B cell (primary cell): Measurements from ENCODE around the gene ARL6IP5. TPM values are rescaled to one million over a fixed set of nuclear protein-coding genes. Genes with fewer than 3 reads are reported as not detected.

Experiments used
- ATAC-seq: fragments of 200-7000 bp; cut with Tn5 transposase; one replicate; pipeline ENCODE4 v1.10.0; 2021; ENCODE audit warnings: low read depth, mild to moderate bottlenecking, moderate number of reproducible peaks, moderate library complexity
- CTCF ChIA-PET: fragments of 350-600 bp; sonication (Branson Sonifier 250); formaldehyde crosslinking; loops from one replicate; lab custom pipeline; 2021; ENCODE audit warnings: antibody characterized with exemption, inconsistent platforms; lab: Charles Lee
- POLR2A ChIA-PET: fragments of 350-600 bp; sonication (Branson Sonifier 250); formaldehyde crosslinking; loops from one replicate; lab custom pipeline; 2021; ENCODE audit warnings: antibody characterized with exemption; lab: Charles Lee
- DNase-seq: peaks from one replicate; pipeline ENCODE4 v3.0.0; 2013
- H2AFZ ChIP-seq: 2 replicates; pipeline ENCODE4 v1.6.1; 2012; ENCODE audit warnings: mild to moderate bottlenecking, low read depth, low read length; ENCODE audit not compliant: insufficient read depth, poor library complexity, severe bottlenecking
- H3K27ac ChIP-seq, 2 donors: 1 replicate in 1 of 2; 2 replicates in 1 of 2; pipeline ENCODE4 v1.5.1; 2012 to 2013; ENCODE audit warnings: low read length in 2 of 2, mild to moderate bottlenecking in 2 of 2, moderate library complexity in 1 of 2
- H3K27me3 ChIP-seq, 4 experiments: fragments of 200-600 bp in 1 of 4; sonication (generic) in 1 of 4; replicated peaks in 1 of 4; 1 replicate in 2 of 4; 2 replicates in 2 of 4; pipeline versions ENCODE4 v1.6.1 to v1.7.0; 2013 to 2016; ENCODE audit warnings: low read length in 3 of 4, mild to moderate bottlenecking in 2 of 4, mixed read lengths in 1 of 4, moderate library complexity in 1 of 4; ENCODE audit not compliant: insufficient read depth in 4 of 4, control insufficient read depth in 3 of 4; ENCODE audit errors: control extremely low read depth in 1 of 4
- H3K36me3 ChIP-seq, 2 experiments: replicated peaks in 1 of 2; 1 replicate in 1 of 2; 2 replicates in 1 of 2; pipeline versions ENCODE4 v1.6.1 to v1.7.1; 2013; ENCODE audit warnings: low read length in 1 of 2; ENCODE audit not compliant: insufficient read depth in 2 of 2, control insufficient read depth in 1 of 2; ENCODE audit errors: control extremely low read depth in 1 of 2, extremely low read depth in 1 of 2
- H3K4me1 ChIP-seq, 2 donors: fragments of 200-600 bp in 1 of 2; sonication (generic) in 1 of 2; 1 replicate in 1 of 2; 2 replicates in 1 of 2; pipeline versions ENCODE4 v1.5.1 to v1.6.1; 2013 to 2017; ENCODE audit warnings: low read length in 2 of 2; ENCODE audit not compliant: control insufficient read depth in 2 of 2, insufficient read depth in 2 of 2
- H3K4me2 ChIP-seq: replicated peaks from 2 replicates; pipeline ENCODE3; 2012; ENCODE audit warnings: mild to moderate bottlenecking, low read depth, low read length; ENCODE audit not compliant: poor library complexity, severe bottlenecking
- H3K4me3 ChIP-seq, 5 experiments: fragments of 200-600 bp in 1 of 5; sonication (generic) in 1 of 5; 1 replicate in 3 of 5; 2 replicates in 2 of 5; pipeline versions ENCODE4 v1.5.1 to v1.7.0; 2011 to 2016; ENCODE audit warnings: low read length in 4 of 5, mild to moderate bottlenecking in 4 of 5, low read depth in 2 of 5, control low read depth in 1 of 5, moderate library complexity in 1 of 5; ENCODE audit not compliant: insufficient read depth in 1 of 5; ENCODE audit errors: control extremely low read depth in 1 of 5, extremely low read depth in 1 of 5
- H3K79me2 ChIP-seq: fragments of 200-600 bp; sonication (generic); one replicate; pipeline ENCODE4 v1.6.0; 2016; ENCODE audit warnings: low read length; ENCODE audit not compliant: control insufficient read depth, insufficient read depth
- H3K9ac ChIP-seq: fragments of 200-600 bp; sonication (generic); 2 replicates; pipeline ENCODE4 v1.6.1; 2017; ENCODE audit warnings: mild to moderate bottlenecking, low read length, moderate library complexity
- H3K9me3 ChIP-seq, 3 donors: one replicate each; pipeline versions ENCODE4 v1.6.1 to v1.7.1; 2013; ENCODE audit warnings: low read length in 2 of 3; ENCODE audit not compliant: control insufficient read depth in 2 of 3, insufficient read depth in 1 of 3; ENCODE audit errors: control extremely low read depth in 1 of 3
- H4K20me1 ChIP-seq: 2 replicates; pipeline ENCODE4 v1.6.0; 2012; ENCODE audit warnings: mild to moderate bottlenecking, low read length; ENCODE audit not compliant: insufficient read depth, control insufficient read depth, poor library complexity, severe bottlenecking
- H3K27ac Mint-ChIP-seq: one replicate; pipeline ENCODE4 v1.8.0; 2021; ENCODE audit warnings: mixed read lengths
- H3K27me3 Mint-ChIP-seq: one replicate; pipeline ENCODE4 v1.8.0; 2021; ENCODE audit warnings: mixed read lengths
- H3K4me1 Mint-ChIP-seq: one replicate; pipeline ENCODE4 v1.8.0; 2021; ENCODE audit warnings: mixed read lengths
- H3K4me3 Mint-ChIP-seq: one replicate; pipeline ENCODE4 v1.8.0; 2021; ENCODE audit warnings: mixed read lengths
- H3K9me3 Mint-ChIP-seq: one replicate; pipeline ENCODE4 v1.8.0; 2022; ENCODE audit warnings: mixed read lengths; ENCODE audit not compliant: insufficient read depth
- EZH2 ChIP-seq: IDR thresholded peaks from 2 replicates; pipeline ENCODE4 v1.6.1; 2012; ENCODE audit warnings: borderline replicate concordance, low read depth, mild to moderate bottlenecking, moderate library complexity, low read length; ENCODE audit not compliant: insufficient read depth, poor library complexity, severe bottlenecking
- WGBS: methylation state at CpG from one replicate; pipeline ENCODE4 v1.1.5; 2013; ENCODE audit warnings: missing lambda C conversion rate; ENCODE audit not compliant: insufficient coverage; 5-methylcytosine and 5-hydroxymethylcytosine counted together
- intact Hi-C: fragments of 100-400 bp; cut with micrococcal nuclease; formaldehyde crosslinking; loops from one replicate; pipeline ENCODE4 v1.10.0; 2022
- polyA plus RNA-seq: library from polyadenylated mRNA; depleted of rRNA; stranded (reverse); fragments of >200 nt; gene quantifications from 2 replicates; pipeline ENCODE4 v1.2.3, GENCODE V29; 2012
- total RNA-seq, 2 donors: library from RNA; stranded (reverse); fragments of 120-200 nt in 1 of 2; gene quantifications; 1 replicate in 1 of 2; 2 replicates in 1 of 2; pipeline versions ENCODE4 v1.2.3 to v1.2.4, GENCODE V29; 2013 to 2022
- TF ChIP-seq, protein P1 (sequence below): fragments of 200-600 bp; IDR thresholded peaks from one replicate; pipeline ENCODE4 v1.8.0; 2022; ENCODE audit warnings: antibody characterized with exemption, mild to moderate bottlenecking

Gene ARL6IP5
- total and polyA plus RNA-seq, 2 donors (not counting 1 experiment from before 2014, with no cell fraction given), result 39.5 to 89.1 TPM

DNA sequence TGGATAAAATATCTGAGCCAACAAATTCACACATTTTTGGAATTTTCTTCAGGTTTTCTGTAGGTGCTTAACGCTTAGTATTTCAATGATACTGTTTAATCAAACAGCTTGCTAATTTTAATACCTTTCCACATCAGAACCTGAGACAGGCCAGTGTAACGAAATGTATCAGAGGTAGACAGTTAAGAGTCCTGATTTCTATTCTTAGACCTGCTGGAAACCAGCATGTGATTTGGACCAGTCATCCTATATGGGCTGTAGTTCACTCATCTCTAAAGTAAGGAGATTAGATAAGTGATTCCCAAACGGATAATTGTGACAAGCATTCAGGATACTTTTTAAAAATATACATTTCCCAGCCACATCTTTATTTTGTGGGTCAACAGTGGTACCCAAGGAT lies 18.4 kb downstream of the ARL6IP5 start:
- Histone ChIP-seq H3K36me3 (peaks cover 9 to 51% of the 10 kb centered on the region in 2 experiments), H3K27ac (peak overlapping the region in 1 of 2 donors; percentile 51), H3K79me2 (peaks cover 63% of the 10 kb centered on the region), H3K4me3 (no peak overlapping the region), H3K4me2 (no peak overlapping the region), H3K9ac (no peak overlapping the region), H3K27me3 (no peaks in the 10 kb centered on the region), H3K9me3 (no peaks in the 10 kb centered on the region), H4K20me1 (peaks cover 23% of the 10 kb centered on the region), H3K4me1 (peaks cover 0 to 6% of the 10 kb centered on the region in 2 donors), H2AFZ (no peak overlapping the region)
- H3K27ac Mint-ChIP-seq, result no peak overlapping the region
- POLR2A ChIA-PET, result no interaction called here
- ATAC-seq (no peak), DNase-seq (no peak)
- CTCF ChIA-PET, result no interaction called here
- H3K4me1 Mint-ChIP-seq, result peaks cover 21% of the 10 kb centered on the region
- H3K9me3 Mint-ChIP-seq, result no peaks in the 10 kb centered on the region
- H3K27me3 Mint-ChIP-seq, result no peaks in the 10 kb centered on the region
- H3K4me3 Mint-ChIP-seq, result no peak overlapping the region
- 100% methylated on average over 1 of the region's 3 CpGs for WGBS
- no peak for TF ChIP-seq EZH2
- TF ChIP-seq, protein P1, sequence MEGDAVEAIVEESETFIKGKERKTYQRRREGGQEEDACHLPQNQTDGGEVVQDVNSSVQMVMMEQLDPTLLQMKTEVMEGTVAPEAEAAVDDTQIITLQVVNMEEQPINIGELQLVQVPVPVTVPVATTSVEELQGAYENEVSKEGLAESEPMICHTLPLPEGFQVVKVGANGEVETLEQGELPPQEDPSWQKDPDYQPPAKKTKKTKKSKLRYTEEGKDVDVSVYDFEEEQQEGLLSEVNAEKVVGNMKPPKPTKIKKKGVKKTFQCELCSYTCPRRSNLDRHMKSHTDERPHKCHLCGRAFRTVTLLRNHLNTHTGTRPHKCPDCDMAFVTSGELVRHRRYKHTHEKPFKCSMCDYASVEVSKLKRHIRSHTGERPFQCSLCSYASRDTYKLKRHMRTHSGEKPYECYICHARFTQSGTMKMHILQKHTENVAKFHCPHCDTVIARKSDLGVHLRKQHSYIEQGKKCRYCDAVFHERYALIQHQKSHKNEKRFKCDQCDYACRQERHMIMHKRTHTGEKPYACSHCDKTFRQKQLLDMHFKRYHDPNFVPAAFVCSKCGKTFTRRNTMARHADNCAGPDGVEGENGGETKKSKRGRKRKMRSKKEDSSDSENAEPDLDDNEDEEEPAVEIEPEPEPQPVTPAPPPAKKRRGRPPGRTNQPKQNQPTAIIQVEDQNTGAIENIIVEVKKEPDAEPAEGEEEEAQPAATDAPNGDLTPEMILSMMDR, result no peak
- intact Hi-C loops, result no loop called here

DNA sequence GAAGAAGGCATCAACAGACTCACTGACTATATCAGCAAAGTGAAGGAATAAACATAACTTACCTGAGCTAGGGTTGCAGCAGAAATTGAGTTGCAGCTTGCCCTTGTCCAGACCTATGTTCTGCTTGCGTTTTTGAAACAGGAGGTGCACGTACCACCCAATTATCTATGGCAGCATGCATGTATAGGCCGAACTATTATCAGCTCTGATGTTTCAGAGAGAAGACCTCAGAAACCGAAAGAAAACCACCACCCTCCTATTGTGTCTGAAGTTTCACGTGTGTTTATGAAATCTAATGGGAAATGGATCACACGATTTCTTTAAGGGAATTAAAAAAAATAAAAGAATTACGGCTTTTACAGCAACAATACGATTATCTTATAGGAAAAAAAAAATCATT lies 19.8 kb downstream of the ARL6IP5 start:
- Histone ChIP-seq H3K9me3 (no peaks in the 10 kb centered on the region), H3K4me1 (peaks cover 0 to 3% of the 10 kb centered on the region in 2 donors), H3K27me3 (no peaks in the 10 kb centered on the region), H3K4me3 (no peak overlapping the region), H4K20me1 (peaks cover 23% of the 10 kb centered on the region), H3K79me2 (peaks cover 48% of the 10 kb centered on the region), H3K4me2 (no peak overlapping the region), H3K36me3 (peaks cover 9 to 48% of the 10 kb centered on the region in 2 experiments), H3K9ac (no peak overlapping the region), H2AFZ (no peak overlapping the region), H3K27ac (peak overlapping the region in 1 of 2 donors; percentile 51)
- Mint-ChIP-seq H3K4me3 (no peak overlapping the region), H3K9me3 (no peaks in the 10 kb centered on the region), H3K27me3 (no peaks in the 10 kb centered on the region), H3K4me1 (peaks cover 16% of the 10 kb centered on the region), H3K27ac (no peak overlapping the region)
- ATAC-seq (no peak), DNase-seq (no peak)
- TF ChIP-seq, protein P1, result no peak
- no peak for TF ChIP-seq EZH2
- ChIA-PET CTCF (interaction anchor here (2.8 kb wide), 1 partner anchor 14 kb away, joined by 7 read pairs; no protein-coding TSS in a partner anchor), POLR2A (no interaction called here)
- intact Hi-C loops, result no loop called here
- 100% methylated on average over 1 of the region's 8 CpGs for WGBS
